Lower leg skin (tissue), 4 donors: ENCODE results near the gene PPIP5K1. TPM values are rescaled to one million over a fixed set of nuclear protein-coding genes. Genes with fewer than 3 reads are reported as not detected.

Source experiments
- DNase-seq, 2 donors: peaks; one replicate each; pipeline ENCODE4 v3.0.0-alpha.2; 2019; ENCODE audit warnings: low spot score in 2 of 2
- H3K4me3 ChIP-seq: fragments of 200-600 bp; sonication (generic); 2 replicates; pipeline ENCODE4 v1.5.1; 2017; ENCODE audit warnings: mild to moderate bottlenecking, low read depth; ENCODE audit not compliant: poor library complexity, severe bottlenecking
- POLR2A ChIP-seq, 2 donors: fragments of 450-650 bp; IDR thresholded peaks; one replicate each; pipeline ENCODE4 v1.6.1; 2016 to 2017; ENCODE audit warnings: antibody characterized with exemption in 2 of 2, mild to moderate bottlenecking in 1 of 2, moderate library complexity in 1 of 2
- WGBS, 2 donors: methylation state at CpG; one replicate each; pipeline ENCODE4 v1.1.5; 2018; 5-methylcytosine and 5-hydroxymethylcytosine counted together
- intact Hi-C: fragments of 100-400 bp; cut with DNase I; formaldehyde crosslinking; loops from one replicate; pipeline ENCODE4 v1.15.0; 2023; ENCODE audit warnings: low total_unique reads
- total RNA-seq, 4 donors: library from RNA; depleted of rRNA; stranded (reverse); fragments of >200 nt; gene quantifications; one replicate each; pipeline ENCODE4 v1.1.0, GENCODE V29; 2016
- TF ChIP-seq, protein P1 (sequence below), 3 donors: fragments of 450-650 bp; IDR thresholded peaks; one replicate each; pipeline ENCODE4 v1.5.1; 2016; ENCODE audit warnings: antibody characterized with exemption in 3 of 3, mild to moderate bottlenecking in 3 of 3, moderate library complexity in 2 of 3

PPIP5K1 gene
- total RNA-seq, 4 donors from 2014 or later = 15.8 to 115 (median 20.3) TPM

DNA sequence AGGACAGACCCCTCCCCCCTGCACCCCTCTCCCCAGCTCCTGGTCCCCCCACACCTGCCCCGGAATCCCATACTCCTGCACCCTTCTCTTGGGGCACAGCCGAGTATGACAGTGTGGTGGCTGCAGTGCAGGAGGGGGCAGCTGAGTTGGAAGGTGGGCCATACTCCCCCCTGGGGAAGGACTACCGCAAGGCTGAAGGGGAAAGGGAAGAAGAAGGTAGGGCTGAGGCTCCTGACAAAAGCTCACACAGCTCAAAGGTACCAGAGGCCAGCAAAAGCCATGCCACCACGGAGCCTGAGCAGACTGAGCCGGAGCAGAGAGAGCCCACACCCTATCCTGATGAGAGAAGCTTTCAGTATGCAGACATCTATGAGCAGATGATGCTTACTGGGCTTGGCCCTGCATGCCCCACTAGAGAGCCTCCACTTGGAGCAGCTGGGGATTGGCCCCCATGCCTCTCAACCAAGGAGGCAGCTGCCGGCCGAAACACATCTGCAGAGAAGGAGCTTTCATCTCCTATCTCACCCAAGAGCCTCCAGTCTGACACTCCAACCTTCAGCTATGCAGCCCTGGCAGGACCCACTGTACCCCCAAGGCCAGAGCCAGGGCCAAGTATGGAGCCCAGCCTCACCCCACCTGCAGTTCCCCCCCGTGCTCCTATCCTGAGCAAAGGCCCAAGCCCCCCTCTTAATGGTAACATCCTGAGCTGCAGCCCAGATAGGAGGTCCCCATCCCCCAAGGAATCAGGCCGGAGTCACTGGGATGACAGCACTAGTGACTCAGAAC, 62.8 kb downstream of the PPIP5K1 start:
- intact Hi-C loops = no loop called here
- DNase-seq = peak in 1 of 2 donors; percentile 59
- TF ChIP-seq, protein P1, sequence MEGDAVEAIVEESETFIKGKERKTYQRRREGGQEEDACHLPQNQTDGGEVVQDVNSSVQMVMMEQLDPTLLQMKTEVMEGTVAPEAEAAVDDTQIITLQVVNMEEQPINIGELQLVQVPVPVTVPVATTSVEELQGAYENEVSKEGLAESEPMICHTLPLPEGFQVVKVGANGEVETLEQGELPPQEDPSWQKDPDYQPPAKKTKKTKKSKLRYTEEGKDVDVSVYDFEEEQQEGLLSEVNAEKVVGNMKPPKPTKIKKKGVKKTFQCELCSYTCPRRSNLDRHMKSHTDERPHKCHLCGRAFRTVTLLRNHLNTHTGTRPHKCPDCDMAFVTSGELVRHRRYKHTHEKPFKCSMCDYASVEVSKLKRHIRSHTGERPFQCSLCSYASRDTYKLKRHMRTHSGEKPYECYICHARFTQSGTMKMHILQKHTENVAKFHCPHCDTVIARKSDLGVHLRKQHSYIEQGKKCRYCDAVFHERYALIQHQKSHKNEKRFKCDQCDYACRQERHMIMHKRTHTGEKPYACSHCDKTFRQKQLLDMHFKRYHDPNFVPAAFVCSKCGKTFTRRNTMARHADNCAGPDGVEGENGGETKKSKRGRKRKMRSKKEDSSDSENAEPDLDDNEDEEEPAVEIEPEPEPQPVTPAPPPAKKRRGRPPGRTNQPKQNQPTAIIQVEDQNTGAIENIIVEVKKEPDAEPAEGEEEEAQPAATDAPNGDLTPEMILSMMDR (IDR thresholded peaks at IDR 0.05) = no peak
- TF ChIP-seq POLR2A (IDR thresholded peaks at IDR 0.05) = no peak
- no peak overlapping the region for H3K4me3 ChIP-seq
- WGBS, 2 donors = 82% methylated on average over 7 to 9 of the region's 9 CpGs

- intact Hi-C loops = no loop called here
- 81 to 87% methylated on average over 11 of the region's 11 CpGs for WGBS, 2 donors
- TF ChIP-seq POLR2A (IDR thresholded peaks at IDR 0.05) = no peak
- TF ChIP-seq, protein P1 (IDR thresholded peaks at IDR 0.05) = no peak
- DNase-seq = peak in 1 of 2 donors; percentile 59
- no peak overlapping the region for H3K4me3 ChIP-seq
Observed at GRCh38 chr15:43526261-43526930, 63.6 kb downstream of the PPIP5K1 start.

DNA sequence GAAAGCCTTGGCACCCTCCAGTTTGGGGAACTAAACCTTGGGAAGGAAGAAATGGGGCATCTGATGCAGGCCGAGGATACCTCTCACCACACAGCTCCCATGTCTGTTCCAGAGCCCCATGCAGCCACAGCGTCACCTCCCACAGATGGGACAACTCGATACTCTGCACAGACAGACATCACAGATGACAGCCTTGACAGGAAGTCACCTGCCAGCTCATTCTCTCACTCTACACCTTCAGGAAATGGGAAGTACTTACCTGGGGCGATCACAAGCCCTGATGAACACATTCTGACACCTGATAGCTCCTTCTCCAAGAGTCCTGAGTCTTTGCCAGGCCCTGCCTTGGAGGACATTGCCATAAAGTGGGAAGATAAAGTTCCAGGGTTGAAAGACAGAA, 64.9 kb downstream of the PPIP5K1 start:
- 88 to 89% methylated on average over 4 of the region's 4 CpGs for WGBS, 2 donors
- peak in 1 of 2 donors; percentile 73 for DNase-seq
- TF ChIP-seq POLR2A (IDR thresholded peaks at IDR 0.05) = no peak
- TF ChIP-seq, protein P1 (IDR thresholded peaks at IDR 0.05) = no peak
- intact Hi-C loops = no loop called here
- H3K4me3 ChIP-seq = no peak overlapping the region

GRCh38 chr15:43524254-43524845, 65.7 kb downstream of the PPIP5K1 start:
- DNase-seq = peak in 1 of 2 donors; percentile 69
- intact Hi-C loops = no loop called here
- no peak overlapping the region for H3K4me3 ChIP-seq
- no peak for TF ChIP-seq POLR2A (IDR thresholded peaks at IDR 0.05)
- TF ChIP-seq, protein P1 (IDR thresholded peaks at IDR 0.05) = no peak
- WGBS, 2 donors = 82 to 91% methylated on average over 4 of the region's 4 CpGs

DNA sequence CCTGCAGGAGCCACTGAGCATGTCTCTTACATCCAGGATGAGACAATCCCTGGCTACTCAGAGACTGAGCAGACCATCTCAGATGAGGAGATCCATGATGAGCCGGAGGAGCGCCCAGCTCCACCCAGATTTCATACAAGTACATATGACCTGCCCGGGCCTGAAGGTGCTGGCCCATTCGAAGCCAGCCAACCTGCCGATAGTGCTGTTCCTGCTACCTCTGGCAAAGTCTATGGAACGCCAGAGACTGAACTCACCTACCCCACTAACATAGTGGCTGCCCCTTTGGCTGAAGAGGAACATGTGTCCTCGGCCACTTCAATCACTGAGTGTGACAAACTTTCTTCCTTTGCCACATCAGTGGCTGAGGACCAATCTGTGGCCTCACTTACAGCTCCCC, 66.4 kb downstream of the PPIP5K1 start:
- WGBS, 2 donors = 62 to 77% methylated on average over 6 to 7 of the region's 7 CpGs
- H3K4me3 ChIP-seq = no peak overlapping the region
- peak in 1 of 2 donors; percentile 67 for DNase-seq
- intact Hi-C loops = no loop called here
- TF ChIP-seq, protein P1 (IDR thresholded peaks at IDR 0.05) = no peak
- TF ChIP-seq POLR2A (IDR thresholded peaks at IDR 0.05) = no peak
